HL-60 (cell line): ENCODE measurements around the gene SRSF7.

ENCODE experiments used
- POLR2AphosphoS5 ChIP-seq: IDR thresholded peaks from 2 replicates; pipeline ENCODE4 v1.6.1; 2012; ENCODE audit warnings: low read depth
- TF ChIP-seq, protein P1 (sequence below): IDR thresholded peaks from one replicate; pipeline ENCODE4 v1.5.1; 2011; ENCODE audit warnings: low read length, control low read depth, inconsistent platforms; ENCODE audit not compliant: insufficient read depth

DNA sequence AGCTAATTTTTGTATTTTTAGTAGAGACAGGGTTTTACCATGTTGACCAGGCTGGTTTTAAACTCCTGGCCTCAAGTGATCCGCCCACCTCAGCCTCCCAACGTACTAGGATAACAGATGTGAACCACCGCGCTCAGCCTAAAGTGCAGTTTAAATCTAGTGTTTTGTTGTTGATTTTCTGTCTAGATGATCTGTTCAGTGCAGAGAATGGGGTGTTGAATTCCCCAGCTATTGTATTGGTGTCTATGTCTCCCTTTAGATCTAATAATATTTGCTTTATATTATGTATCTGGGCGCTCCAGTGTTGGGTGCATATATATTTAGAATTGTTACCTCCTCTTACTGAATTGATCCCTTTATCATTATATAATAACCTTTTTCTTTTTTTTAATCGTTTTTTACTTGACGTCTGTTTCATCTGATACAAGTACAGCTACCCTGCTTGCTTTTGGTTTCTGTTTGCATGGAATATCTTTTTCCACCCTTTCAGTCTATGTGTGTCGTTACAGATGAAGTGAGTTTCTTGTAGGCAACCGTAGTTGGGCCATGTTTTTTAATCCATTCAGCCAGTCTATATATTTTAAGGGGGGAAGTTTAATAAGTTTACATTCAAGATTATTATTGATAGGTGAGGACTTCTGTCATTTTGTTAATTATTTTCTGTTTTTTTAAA is 50.9 kb downstream of the SRSF7 start:
- TF ChIP-seq POLR2AphosphoS5, result no peak
- TF ChIP-seq, protein P1, sequence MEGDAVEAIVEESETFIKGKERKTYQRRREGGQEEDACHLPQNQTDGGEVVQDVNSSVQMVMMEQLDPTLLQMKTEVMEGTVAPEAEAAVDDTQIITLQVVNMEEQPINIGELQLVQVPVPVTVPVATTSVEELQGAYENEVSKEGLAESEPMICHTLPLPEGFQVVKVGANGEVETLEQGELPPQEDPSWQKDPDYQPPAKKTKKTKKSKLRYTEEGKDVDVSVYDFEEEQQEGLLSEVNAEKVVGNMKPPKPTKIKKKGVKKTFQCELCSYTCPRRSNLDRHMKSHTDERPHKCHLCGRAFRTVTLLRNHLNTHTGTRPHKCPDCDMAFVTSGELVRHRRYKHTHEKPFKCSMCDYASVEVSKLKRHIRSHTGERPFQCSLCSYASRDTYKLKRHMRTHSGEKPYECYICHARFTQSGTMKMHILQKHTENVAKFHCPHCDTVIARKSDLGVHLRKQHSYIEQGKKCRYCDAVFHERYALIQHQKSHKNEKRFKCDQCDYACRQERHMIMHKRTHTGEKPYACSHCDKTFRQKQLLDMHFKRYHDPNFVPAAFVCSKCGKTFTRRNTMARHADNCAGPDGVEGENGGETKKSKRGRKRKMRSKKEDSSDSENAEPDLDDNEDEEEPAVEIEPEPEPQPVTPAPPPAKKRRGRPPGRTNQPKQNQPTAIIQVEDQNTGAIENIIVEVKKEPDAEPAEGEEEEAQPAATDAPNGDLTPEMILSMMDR, result no peak
